MM.1S (cell line): Measurements from ENCODE around the gene EIF2A.

Source experiments
- DNase-seq: peaks from one replicate; pipeline ENCODE4 v3.0.0-alpha.2; 2015
- H2AFZ ChIP-seq: fragments of 300-600 bp; sonication (generic); 2 replicates; pipeline ENCODE4 v1.6.0; 2016; ENCODE audit warnings: antibody characterized with exemption, low read length
- H3F3A ChIP-seq: fragments of 300-600 bp; sonication (generic); 2 replicates; pipeline ENCODE4 v1.6.1; 2016; ENCODE audit warnings: mild to moderate bottlenecking, antibody characterized with exemption, low read length, moderate library complexity, mixed read lengths; ENCODE audit not compliant: insufficient read depth
- H3K27ac ChIP-seq: fragments of 300-600 bp; sonication (generic); 2 replicates; pipeline ENCODE4 v1.5.1; 2016; ENCODE audit warnings: mild to moderate bottlenecking, low read length
- H3K27me3 ChIP-seq: fragments of 300-600 bp; sonication (generic); replicated peaks from 2 replicates; pipeline ENCODE4 v1.6.0; 2016; ENCODE audit warnings: low read length; ENCODE audit not compliant: insufficient read depth
- H3K36me3 ChIP-seq: fragments of 300-600 bp; sonication (generic); replicated peaks from 2 replicates; pipeline ENCODE4 v1.6.1; 2016; ENCODE audit warnings: mild to moderate bottlenecking, low read length, mixed read lengths; ENCODE audit not compliant: insufficient read depth
- H3K4me1 ChIP-seq: fragments of 300-600 bp; sonication (generic); 2 replicates; pipeline ENCODE4 v1.6.1; 2016; ENCODE audit warnings: low read length, mixed read lengths
- H3K4me2 ChIP-seq: fragments of 300-600 bp; sonication (generic); 2 replicates; pipeline ENCODE4 v1.6.0; 2016; ENCODE audit warnings: low read depth, low read length
- H3K4me3 ChIP-seq: fragments of 300-600 bp; sonication (generic); 2 replicates; pipeline ENCODE4 v1.5.1; 2016; ENCODE audit warnings: low read length, mixed read lengths
- H3K79me2 ChIP-seq: fragments of 300-600 bp; sonication (generic); 2 replicates; pipeline ENCODE4 v1.6.1; 2016; ENCODE audit warnings: mixed run types, low read length, mixed read lengths
- H3K9ac ChIP-seq: fragments of 300-600 bp; sonication (generic); 2 replicates; pipeline ENCODE4 v1.6.1; 2016; ENCODE audit warnings: low read length, mixed read lengths
- H3K9me2 ChIP-seq: fragments of 300-600 bp; sonication (generic); replicated peaks from 2 replicates; pipeline ENCODE4 v1.6.1; 2016; ENCODE audit warnings: mild to moderate bottlenecking, low read length, mixed read lengths; ENCODE audit not compliant: insufficient read depth
- H3K9me3 ChIP-seq: fragments of 300-600 bp; sonication (generic); replicated peaks from 2 replicates; pipeline ENCODE4 v1.6.1; 2016; ENCODE audit warnings: mild to moderate bottlenecking, low read length, mixed read lengths; ENCODE audit not compliant: insufficient read depth
- H4K20me1 ChIP-seq: fragments of 300-600 bp; sonication (generic); 2 replicates; pipeline ENCODE4 v1.6.1; 2016; ENCODE audit warnings: mild to moderate bottlenecking, low read length, moderate library complexity, mixed read lengths; ENCODE audit not compliant: insufficient read depth
- CTCF ChIP-seq: fragments of 300-600 bp; sonication (generic); IDR thresholded peaks from 2 replicates; pipeline ENCODE4 v1.5.1; 2016; ENCODE audit warnings: antibody characterized with exemption, low read length, mixed read lengths
- EZH2 ChIP-seq: fragments of 300-600 bp; sonication (generic); optimal IDR thresholded peaks from 2 replicates; pipeline ENCODE3; 2017; ENCODE audit warnings: low read depth, mild to moderate bottlenecking, antibody characterized with exemption, low read length, mixed read lengths
- EZH2phosphoT487 ChIP-seq: fragments of 300-600 bp; sonication (generic); IDR thresholded peaks from 2 replicates; pipeline ENCODE4 v1.6.1; 2018; ENCODE audit warnings: antibody characterized with exemption, low read length

Gene EIF2A

GRCh38 chr3:150540297-150540696 lies 6.3 kb upstream of the EIF2A start:
- no peak overlapping the region for H3K9ac ChIP-seq
- no peak for DNase-seq
- no peaks in the 10 kb centered on the region for H3K27me3 ChIP-seq
- no peaks in the 10 kb centered on the region; the same call in 1 of the 2 replicates for H3F3A ChIP-seq
- H3K9me2 ChIP-seq = no peaks in the 10 kb centered on the region
- H3K36me3 ChIP-seq = peaks cover 16% of the 10 kb centered on the region
- H4K20me1 ChIP-seq = peaks cover 21% of the 10 kb centered on the region; the same call in 1 of the 2 replicates
- TF ChIP-seq EZH2phosphoT487 (no peak), CTCF (no peak), EZH2 (no peak)
- no peak overlapping the region for H3K4me3 ChIP-seq
- H3K27ac ChIP-seq = no peak overlapping the region
- peaks cover 13% of the 10 kb centered on the region for H3K4me1 ChIP-seq
- H3K9me3 ChIP-seq = no peaks in the 10 kb centered on the region
- no peak overlapping the region for H3K4me2 ChIP-seq
- H2AFZ ChIP-seq = no peak overlapping the region
- peaks cover 41% of the 10 kb centered on the region for H3K79me2 ChIP-seq

GRCh38 chr3:150540991-150541390 lies 5.6 kb upstream of the EIF2A start:
- H3K27me3 ChIP-seq = no peaks in the 10 kb centered on the region
- no peaks in the 10 kb centered on the region for H3K9me2 ChIP-seq
- H2AFZ ChIP-seq = no peak overlapping the region
- no peak for TF ChIP-seq CTCF
- no peak for TF ChIP-seq EZH2phosphoT487
- no peak for TF ChIP-seq EZH2
- H3K79me2 ChIP-seq = peaks cover 48% of the 10 kb centered on the region
- H3K9me3 ChIP-seq = no peaks in the 10 kb centered on the region
- peaks cover 2% of the 10 kb centered on the region for H3F3A ChIP-seq
- H3K4me3 ChIP-seq = no peak overlapping the region
- peaks cover 16% of the 10 kb centered on the region for H3K36me3 ChIP-seq
- H3K27ac ChIP-seq = no peak overlapping the region
- H3K4me1 ChIP-seq = peaks cover 13% of the 10 kb centered on the region
- no peak for DNase-seq
- no peak overlapping the region for H3K9ac ChIP-seq
- peaks cover 22% of the 10 kb centered on the region; the same call in 1 of the 2 replicates for H4K20me1 ChIP-seq
- H3K4me2 ChIP-seq = no peak overlapping the region

- Histone ChIP-seq H4K20me1 (peaks cover 22% of the 10 kb centered on the region; the same call in 1 of the 2 replicates), H3K4me1 (peaks cover 17% of the 10 kb centered on the region), H3F3A (peaks cover 12% of the 10 kb centered on the region), H3K9me3 (no peaks in the 10 kb centered on the region), H3K9me2 (no peaks in the 10 kb centered on the region), H3K36me3 (peaks cover 16% of the 10 kb centered on the region), H3K4me2 (no peak overlapping the region), H3K9ac (no peak overlapping the region), H2AFZ (no peak overlapping the region), H3K27ac (no peak overlapping the region), H3K4me3 (no peak overlapping the region), H3K79me2 (peaks cover 63% of the 10 kb centered on the region), H3K27me3 (no peaks in the 10 kb centered on the region)
- TF ChIP-seq EZH2 = no peak
- TF ChIP-seq CTCF = no peak
- no peak for DNase-seq
Measured at GRCh38 chr3:150543128-150543527, 3.5 kb upstream of the EIF2A start.
